IPS-18c (cell line): ENCODE data around the gene CFAP77.

Source experiments
- H3K4me3 ChIP-seq: 2 replicates; pipeline ENCODE4 v1.7.0; 2013; ENCODE audit warnings: low read depth, mild to moderate bottlenecking, low read length, moderate library complexity; ENCODE audit not compliant: insufficient read depth
- H3K9me3 ChIP-seq: one replicate; pipeline ENCODE4 v1.6.1; 2013; ENCODE audit warnings: mild to moderate bottlenecking, low read length, moderate library complexity; ENCODE audit not compliant: control insufficient read depth, insufficient read depth

The CFAP77 gene

GRCh38 chr9:132499251-132499650 lies 89.2 kb downstream of the CFAP77 start:
- H3K4me3 ChIP-seq: no peak overlapping the region
- H3K9me3 ChIP-seq: peaks cover 4% of the 10 kb centered on the region

DNA sequence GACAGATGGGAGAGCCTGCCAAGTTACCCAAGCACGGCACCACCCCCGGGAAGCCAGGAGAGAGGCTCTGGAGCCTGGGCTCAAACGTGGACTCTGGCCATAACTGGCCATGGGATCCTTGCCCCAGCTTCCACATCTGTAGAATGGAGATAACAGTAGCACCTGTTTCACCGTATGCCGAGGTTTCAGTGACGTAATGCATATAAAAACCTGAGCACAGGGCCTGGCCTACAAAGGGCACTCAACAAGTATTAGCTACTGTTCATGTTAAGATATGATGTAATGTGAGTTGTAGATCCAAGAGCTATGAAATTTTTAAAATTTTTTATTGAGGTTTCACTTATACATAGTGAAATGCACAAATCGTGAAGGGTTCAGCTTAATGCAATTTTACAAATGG lies 90.2 kb downstream of the CFAP77 start:
- no peak overlapping the region for H3K4me3 ChIP-seq

DNA sequence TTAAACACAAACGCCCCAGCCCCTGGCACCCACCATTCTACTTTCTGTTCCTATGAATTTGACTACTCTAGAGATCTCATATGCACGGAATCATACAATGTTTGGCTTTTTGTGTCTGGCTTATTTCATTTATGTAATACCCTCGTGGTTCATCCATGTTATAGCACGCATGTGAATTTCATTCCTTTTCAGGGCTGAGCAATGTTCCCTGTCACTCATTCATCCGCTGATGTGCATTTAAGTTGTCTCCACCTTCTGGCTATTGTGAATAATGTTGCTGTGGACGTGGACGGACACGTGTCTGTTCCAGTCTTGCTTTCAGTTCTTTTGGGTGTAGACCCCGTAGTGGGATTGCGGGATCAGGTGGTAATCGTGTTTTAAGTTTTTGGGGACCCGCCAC lies 92.5 kb downstream of the CFAP77 start:
- Histone ChIP-seq H3K4me3 (no peak overlapping the region), H3K9me3 (no peaks in the 10 kb centered on the region)

More for the DNA sequence above, 90.2 kb downstream of the CFAP77 start:
- H3K9me3 ChIP-seq: no peaks in the 10 kb centered on the region

- Histone ChIP-seq H3K9me3 (no peaks in the 10 kb centered on the region), H3K4me3 (no peak overlapping the region)
Measured at GRCh38 chr9:132503116-132503515, 93.1 kb downstream of the CFAP77 start.

DNA sequence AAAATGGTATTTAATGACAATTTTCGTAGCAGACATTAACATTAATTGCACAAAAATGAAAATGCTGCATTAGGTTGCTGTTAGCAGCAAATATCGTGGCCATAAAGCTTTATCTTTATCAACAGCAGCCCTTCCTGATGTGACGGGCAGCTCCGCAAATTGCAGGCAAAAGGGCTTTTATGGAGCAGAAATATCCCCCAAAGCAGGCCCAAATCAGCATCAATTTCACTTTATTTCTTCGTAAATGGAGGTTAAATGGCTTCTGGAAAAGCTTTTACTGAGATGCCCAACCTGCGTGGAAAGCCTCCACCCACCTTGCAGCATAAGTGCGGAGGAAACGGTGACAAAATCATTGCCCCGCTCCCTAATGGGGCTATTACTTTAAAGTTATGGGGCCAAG lies 94.5 kb downstream of the CFAP77 start:
- H3K9me3 ChIP-seq: no peaks in the 10 kb centered on the region

GRCh38 chr9:132505991-132506655 lies 96.1 kb downstream of the CFAP77 start:
- H3K9me3 ChIP-seq: no peaks in the 10 kb centered on the region
- no peak overlapping the region for H3K4me3 ChIP-seq

More for the DNA sequence above, 94.5 kb downstream of the CFAP77 start:
- no peak overlapping the region for H3K4me3 ChIP-seq

GRCh38 chr9:132506977-132507669 lies 97.1 kb downstream of the CFAP77 start:
- H3K9me3 ChIP-seq: no peaks in the 10 kb centered on the region

DNA sequence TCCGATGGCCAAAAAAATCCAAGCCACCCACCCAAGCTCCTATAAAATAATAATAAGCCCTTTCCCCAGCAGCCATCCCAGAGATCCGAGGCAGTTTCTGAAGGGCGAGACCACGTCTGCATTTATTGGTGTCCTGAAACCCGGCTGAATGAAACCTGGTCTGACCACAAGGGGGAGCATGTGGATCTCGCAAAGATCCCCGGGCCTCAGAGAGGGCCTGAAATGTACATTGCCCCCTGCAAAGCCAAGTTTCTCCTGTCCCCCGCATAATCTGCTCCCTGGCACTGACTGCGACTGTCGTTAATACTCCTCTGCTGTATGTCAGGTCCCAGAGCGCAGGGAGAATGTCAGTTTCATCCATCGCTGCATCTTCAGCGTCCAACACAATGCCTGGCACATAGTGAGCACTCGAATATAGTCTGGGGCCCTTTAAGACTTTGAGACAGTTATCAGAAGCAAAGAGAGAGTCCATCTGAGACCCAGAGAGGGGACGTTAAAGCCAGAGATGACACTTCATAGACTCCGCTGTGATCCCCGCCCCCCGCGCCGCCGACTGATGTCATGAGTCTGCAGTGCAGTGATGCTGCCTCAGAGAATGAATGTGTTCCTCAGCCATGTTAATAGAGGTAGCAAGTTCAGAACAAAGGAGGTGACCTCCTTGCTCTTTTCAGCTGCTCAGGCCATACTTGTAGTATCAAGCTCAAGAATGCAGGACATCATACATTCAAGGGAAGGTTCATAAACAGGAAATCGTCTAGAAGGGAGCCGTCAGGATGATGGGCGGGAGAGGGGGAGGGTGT lies 97.9 kb downstream of the CFAP77 start:
- Histone ChIP-seq H3K9me3 (no peaks in the 10 kb centered on the region), H3K4me3 (no peak overlapping the region)

More at GRCh38 chr9:132506977-132507669, 97.1 kb downstream of the CFAP77 start:
- no peak overlapping the region for H3K4me3 ChIP-seq

DNA sequence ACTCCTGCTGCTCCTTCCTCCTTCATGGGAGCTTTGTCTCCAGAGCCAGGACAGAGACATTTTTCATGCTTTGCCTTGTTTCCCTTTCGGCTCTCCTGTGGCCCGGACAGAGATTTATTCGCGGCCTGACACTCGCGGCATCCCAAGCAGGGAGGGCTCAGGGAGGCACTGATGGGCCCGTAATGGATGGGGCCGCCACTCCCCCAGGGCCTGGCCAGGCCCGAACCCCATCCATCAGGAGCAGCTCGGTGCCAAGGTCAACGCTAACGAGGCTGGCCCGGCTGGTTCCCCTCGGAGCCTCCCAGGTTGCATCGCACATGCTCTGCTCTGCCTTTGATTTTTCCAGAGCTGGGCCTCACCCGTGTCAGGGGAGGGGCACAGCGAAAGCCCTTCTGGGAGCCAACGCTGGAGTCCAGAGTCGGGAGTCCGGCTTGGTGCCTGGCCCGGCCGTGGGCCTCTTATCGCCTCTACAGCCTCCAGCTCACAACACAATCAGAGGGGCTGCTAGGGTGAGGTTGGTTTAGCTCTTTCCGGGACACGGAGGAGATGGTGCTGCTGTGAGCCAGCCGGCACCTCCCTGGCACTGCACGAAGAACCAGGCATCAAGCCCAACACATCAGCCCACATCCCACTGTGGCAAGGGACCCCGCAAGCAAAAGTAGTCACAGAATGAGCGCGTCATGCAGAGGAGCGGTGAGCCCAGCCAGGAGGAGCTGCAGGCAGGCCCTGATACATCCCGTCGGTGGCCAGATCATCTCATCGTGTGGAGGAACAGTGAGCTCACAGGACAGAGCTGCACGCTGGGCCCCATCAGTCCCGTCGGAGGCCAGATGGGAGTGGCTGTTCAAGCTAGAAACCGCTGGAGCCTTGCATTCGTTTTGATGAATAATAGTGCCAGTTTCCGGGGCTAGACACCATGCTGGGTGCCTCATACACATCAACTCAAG lies 100.2 kb downstream of the CFAP77 start:
- H3K4me3 ChIP-seq: no peak overlapping the region
- H3K9me3 ChIP-seq: no peaks in the 10 kb centered on the region

DNA sequence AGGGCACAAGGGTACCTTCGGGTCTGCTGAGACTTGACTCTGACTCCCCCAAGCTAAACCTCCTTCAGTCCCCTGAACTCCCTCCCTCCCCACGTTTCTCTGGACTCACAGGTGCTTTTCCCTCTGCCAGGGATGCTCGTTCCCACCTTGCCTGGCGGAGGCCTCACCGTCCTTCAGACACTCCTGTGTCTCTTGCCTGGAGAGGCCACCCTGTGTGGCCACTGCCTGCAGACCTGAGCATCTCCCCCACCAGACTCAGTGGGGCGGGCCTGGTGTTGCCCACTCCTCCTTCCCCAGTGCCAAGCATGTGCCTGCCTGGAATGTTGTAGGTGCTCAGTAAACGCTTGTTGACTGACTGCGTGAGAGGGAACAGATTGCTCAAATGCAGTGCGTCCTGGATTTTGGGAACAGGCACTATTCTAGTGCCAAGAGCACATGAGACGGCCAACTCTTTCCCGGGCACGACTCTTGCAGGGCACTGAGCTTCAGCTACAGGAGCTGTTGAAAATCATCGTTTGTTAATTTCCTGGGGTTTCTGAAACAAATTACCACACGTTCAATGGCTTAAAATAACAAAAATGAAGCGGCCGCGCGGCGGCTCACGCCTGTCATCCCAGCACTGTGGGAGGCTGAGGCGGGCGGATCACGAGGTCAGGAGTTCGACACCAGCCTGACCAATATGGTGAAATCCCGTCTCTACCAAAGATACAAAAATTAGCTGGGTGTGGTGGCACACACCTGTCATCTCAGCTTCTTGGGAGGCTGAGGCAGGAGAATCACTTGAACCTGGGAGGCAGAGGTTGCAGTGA lies 101.4 kb downstream of the CFAP77 start:
- no peak overlapping the region for H3K4me3 ChIP-seq
- H3K9me3 ChIP-seq: no peaks in the 10 kb centered on the region

DNA sequence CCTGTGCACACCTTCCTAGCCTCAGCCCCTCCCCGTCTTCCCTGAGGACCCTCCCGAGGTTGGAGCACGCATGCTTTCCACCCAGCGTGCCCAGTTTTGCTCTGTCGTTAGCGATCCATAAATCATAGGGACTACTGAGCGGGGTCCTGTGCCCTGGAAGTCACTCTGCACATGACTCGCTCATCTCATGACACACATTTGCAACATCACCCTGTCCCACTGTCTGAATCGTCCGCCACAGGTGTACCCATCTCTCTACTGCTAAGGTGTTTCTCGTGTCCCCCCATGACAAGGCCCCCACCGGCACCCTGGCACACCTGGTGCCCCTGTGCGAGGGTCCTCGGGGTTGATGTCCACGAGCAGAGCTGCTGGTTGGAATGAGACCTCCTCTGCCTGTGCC lies 103.4 kb downstream of the CFAP77 start:
- H3K9me3 ChIP-seq: peaks cover 3% of the 10 kb centered on the region
- H3K4me3 ChIP-seq: no peak overlapping the region

DNA sequence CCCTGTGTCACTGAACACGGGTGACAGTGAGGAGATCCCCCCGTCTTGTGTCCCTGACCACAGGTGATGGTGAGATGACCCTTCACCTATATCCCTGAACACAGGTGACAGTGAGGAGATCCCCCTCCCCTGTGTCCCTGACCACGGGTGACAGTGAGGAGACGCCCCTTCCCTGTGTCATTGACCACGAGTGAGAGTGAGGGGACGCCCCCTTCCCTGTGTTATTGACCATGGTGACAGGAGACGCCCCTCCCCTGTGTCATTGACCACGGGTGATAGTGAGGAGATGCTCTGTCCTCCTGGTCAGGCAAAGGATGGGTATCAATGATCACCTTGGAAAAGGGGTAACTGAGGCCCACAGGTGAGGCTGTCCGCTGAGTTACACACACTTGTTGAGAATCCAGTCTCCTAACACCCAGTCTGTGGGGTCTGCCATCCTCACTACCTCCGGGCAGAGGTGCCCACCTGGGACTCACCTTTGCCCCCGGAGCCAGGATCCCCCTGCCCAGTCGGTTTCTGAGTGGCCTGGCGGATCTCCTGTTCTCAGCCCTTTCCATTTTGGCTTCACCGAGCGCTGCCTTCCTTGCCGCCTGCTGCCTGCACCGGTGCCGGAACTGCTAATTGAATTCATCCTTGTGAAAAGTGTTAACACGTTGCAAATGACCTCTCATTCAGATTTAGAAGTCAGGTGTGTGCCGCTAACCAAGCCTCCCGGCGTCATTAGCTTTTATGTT lies 104.2 kb downstream of the CFAP77 start:
- H3K9me3 ChIP-seq: peaks cover 3% of the 10 kb centered on the region

DNA sequence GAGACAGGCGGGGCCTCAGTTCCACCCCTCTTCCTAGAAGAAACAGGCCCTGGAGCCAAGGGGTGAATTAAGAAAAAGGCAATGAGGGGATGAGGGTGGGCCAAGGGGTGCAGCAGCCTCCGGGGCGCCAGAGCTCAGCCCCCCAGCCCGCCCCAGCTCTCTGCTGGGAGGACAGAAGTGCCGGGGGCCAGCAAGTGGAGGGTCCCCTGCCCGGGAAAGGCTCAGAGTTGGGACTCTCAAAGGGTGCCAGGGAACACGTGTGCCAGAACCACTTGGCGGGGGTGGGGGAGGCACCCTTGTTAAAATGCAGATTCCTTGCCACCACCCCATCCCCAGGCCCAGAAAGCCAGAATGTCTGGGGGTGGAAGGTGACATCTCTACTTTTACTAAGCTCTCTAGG lies 104.8 kb downstream of the CFAP77 start:
- H3K9me3 ChIP-seq: peaks cover 3% of the 10 kb centered on the region
- no peak overlapping the region for H3K4me3 ChIP-seq

More for the DNA sequence above, 104.2 kb downstream of the CFAP77 start:
- no peak overlapping the region for H3K4me3 ChIP-seq

DNA sequence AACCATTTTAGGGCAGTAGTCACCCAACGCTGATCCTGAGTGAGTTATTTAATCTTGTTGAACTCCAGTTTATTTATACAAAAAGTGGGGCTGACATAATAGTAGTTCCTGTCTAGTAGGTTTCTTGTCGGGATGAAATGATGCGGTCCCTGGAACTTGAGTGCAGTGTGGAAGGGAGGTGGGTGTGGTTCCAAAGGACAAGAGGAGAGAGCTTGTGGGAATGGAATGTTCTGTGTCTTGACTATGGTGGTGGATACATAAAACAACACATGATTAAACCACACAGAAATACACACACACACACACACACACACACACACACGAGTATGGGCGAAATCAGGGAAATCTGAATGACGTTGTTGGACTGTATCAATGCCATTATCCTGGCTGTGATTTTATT lies 106.3 kb downstream of the CFAP77 start:
- Histone ChIP-seq H3K4me3 (no peak overlapping the region), H3K9me3 (peaks cover 5% of the 10 kb centered on the region)

GRCh38 chr9:132516911-132517310 lies 106.9 kb downstream of the CFAP77 start:
- Histone ChIP-seq H3K9me3 (peaks cover 5% of the 10 kb centered on the region), H3K4me3 (no peak overlapping the region)
